UCSD-AML1 (cell line): ENCODE measurements around the gene GDF10.

Source experiments
- DNase-seq: peaks from one replicate; lab custom pipeline; 2025; ENCODE audit not compliant: unreplicated experiment; lab: John Stamatoyannopoulos, UW

GDF10 gene, protein sequence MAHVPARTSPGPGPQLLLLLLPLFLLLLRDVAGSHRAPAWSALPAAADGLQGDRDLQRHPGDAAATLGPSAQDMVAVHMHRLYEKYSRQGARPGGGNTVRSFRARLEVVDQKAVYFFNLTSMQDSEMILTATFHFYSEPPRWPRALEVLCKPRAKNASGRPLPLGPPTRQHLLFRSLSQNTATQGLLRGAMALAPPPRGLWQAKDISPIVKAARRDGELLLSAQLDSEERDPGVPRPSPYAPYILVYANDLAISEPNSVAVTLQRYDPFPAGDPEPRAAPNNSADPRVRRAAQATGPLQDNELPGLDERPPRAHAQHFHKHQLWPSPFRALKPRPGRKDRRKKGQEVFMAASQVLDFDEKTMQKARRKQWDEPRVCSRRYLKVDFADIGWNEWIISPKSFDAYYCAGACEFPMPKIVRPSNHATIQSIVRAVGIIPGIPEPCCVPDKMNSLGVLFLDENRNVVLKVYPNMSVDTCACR

DNA sequence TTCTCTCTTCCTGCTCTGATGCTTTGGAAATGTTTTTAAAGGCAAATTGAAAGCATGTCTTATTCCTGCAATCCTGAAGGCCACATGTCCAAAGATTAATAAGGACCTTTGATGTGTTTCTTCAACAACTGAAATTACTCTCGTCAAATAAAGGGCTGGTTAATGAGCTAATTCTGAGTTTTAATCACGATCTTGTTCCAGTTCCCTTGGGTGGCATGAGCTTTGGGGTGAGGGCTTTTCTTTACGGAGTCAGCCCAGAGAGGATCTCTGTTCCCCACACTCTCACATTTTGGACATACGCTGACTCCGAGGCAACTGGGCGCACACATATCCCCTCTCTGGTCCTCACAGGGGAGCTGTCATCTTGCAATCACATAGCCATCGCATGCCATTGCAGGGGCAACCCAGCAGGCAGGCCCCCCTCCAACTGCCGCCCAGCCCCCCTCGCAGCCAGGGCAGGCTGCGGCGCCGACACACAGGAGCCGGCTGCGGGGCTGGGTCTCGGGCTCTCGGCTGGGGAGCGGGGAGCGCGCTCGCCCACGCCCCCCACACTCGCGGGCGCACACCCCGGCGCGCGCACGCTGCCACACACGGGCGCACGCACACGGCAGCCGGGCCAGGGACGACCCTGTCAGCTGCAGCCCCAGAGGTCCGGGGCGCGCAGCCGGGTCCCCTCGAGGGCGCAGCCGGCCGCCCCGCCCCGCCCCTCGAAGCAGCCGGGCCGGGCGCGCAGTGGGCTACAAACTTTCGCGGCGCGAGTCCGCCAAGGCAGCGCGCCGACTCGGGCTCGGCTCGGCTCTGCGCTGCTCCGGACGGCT is at the start of gene GDF10:
TSS of gene GDF10 (plus strand) at position 587 of the 818 bp plus-strand sequence. CDS start 455 bp downstream, outside the sequence.
- no peak for DNase-seq

DNA sequence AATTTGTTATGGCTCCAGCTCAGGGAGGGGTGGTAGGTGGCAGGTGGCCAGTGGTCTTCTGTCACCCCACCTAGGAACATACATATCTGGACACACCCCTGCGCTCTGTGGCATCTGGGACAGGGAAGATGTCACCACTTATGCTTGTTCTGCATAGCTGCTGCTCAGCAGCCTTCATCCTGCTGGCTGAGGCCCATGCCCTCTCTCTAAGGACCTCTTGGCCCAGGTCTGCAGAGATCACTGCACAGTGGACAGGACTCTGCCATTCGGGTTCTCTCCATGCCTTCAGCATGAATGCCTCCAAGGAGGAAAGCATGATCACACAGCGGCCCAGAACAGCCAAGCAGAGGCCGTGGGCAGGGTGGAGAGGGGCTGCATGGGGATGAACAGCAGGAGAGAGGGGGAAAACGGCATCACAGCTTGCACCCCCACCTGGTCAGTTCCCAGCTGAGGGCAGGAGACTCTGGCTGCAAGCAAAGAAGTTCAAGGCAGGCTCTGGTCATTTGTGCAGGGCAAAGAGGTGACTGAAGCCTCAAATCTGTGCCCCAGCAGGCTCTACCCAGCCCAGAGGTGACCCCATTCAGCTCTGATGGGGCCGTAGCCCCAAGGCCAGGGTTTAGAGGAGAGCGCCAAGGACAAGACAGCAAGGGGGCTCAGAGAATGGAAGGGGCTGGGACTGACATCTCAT is 47.8 kb upstream of the GDF10 start:
- DNase-seq, result no peak

DNA sequence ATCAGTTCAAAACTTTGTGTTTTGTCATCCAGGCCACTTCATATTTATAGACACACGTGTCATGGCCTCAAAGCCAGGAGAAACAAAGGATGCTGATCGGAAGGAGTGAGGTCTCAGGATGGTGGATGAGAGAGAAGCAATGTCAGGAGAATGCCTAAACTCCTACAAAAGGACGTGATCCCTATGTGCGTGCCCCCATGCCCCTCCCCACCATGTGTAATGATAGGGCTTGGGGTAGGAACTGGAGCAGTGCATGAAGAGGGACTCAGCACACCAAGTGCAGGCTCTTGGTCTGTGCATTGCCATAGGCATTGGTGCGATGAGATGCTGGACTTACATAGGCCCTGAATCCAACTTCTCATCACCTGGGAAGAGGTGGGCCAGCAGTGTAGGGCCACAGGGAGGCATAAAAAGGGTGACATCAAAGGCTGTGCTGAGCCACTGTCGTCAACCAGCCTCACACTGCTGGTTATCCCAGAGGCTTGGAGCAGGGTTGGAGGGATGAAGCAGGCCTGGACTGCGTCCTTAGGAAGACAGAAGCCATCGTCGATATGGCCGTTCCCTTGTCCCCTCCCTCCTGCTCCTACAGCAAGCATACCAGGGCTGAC is 46.9 kb upstream of the GDF10 start:
- DNase-seq, result no peak

DNA sequence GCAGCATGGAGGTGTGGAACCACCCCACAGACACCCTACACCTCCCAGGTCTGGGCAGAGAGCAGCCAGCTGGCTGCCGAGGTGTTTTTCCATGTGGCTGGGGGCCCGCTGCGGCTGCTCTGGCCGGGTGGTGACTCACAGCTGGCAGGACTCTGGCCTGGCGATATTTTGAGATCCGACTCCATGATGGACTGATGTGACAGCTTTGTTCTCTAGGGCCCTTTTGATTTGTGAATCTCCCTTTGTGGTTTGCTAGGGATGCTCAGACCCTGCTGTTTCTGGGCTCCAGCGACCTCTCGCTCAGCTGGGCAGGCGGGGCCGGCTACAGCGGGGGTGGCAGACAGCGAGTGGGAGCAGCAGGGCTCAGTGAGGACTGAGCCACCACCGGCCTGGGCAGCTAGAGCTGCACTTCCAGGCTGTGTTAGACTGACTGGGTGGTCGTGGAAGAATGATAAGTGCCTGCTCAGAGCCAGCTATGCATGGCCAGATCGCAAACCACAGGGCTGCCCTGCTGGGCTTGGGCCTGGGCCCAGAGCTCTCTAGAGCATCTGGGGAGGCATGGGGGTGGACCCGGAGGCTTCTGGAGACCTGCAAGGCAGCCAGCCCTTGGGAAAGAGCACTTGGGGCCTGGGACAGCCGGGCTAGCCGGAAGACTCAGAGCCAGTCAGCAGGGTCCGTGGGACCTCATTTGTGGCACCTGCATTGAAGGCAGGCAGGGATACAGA is 46.2 kb upstream of the GDF10 start:
- DNase-seq, result no peak

DNA sequence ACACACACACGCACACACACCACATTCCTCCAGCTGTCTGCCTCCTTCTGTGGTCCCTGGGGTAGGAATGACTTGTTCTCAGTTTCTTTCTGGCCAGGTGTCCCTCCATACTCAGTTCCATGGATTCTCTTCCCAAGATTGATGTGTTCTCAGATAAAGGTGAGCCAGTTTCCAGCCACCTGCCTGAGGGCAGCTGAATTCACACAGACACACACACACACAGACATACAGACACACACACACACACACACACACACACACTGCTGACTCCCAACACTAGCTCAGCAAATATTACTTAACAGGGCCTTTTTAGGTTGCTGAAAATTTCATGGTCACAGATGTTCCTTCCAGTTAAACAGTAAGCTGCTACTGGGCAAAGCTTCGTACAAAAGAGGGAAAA is 45.4 kb upstream of the GDF10 start:
- no peak for DNase-seq

DNA sequence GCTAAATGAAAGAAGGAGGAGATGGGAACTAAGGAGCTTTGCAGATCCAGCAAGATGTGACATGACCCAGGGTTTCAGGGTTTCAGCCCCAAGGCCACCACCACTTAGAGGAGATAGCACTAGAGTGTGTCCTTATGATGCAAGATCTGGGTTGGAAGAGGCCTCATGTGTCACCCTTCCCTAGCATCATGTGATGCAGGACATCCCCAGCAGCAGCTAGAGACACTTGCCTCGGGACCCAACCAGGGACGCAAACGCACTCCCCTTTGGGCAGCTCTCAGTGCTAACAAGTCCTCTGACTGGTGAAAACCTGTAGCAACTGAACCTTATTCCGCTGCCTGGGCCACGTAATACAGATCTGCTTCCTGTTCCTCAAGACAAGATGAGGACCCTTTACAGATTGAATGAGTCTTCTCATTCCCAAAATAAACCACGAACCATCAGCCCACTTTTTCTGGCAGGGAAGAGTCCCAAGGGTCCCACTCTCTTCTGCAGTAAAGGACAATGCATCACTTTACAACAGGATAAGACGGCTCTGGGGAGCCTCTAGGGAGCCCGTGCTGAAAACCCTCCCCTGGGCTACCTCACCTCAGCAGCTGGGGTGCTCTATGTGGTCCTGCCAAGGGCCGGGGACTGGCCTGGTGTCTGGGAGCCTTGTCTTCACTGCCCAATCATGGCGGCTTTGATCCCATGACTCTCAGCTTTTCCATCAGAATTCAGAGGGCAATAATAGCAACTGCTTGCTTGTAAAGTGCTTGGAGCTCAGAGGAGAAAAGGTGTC is 44.8 kb upstream of the GDF10 start:
- no peak for DNase-seq

DNA sequence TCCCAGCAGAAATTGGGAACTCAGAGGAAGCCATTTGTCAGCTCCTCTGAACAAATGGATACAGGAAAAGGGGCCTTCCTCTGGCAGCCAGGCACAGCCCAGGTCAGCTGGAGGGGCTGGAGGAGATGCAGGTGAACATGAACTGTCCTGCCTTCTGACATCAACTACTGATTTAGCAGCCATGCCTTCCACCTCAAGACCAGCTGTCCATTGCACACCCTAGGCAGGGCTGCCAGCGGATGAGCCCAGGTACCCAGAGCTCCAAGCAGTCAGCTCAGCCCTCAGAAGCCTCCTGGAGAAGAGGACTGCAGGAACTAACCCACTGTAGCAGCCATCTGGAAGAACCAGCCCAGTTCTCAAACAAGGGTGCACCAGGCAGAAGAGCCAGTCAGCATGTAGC is 44.1 kb upstream of the GDF10 start:
- no peak for DNase-seq

DNA sequence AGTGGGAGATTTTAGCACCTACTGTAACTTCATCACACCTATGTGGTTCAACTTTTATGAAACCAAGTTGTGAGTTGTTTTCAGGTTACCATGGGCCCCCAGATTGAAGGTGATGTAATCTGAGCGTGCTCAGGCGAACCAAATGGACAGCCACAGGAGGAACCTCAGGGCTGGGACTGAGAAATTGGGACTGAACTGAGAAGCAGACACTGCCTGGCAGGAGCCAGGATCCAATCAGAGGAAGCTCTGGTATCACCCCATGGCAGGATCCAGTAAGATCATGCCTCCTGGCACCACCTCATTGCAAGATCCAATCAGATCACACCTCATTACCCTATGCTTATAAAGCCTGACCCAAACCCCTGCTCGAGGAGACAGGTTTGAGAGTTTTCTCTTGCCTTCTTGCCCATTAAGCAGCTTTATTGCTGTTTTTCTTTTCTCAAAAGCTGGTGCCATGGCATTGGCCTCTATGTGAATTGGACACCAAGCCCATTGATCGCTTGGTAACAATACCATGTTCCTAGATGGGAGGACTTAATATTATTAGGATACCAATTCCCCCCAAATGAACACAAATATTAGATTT is 43.2 kb upstream of the GDF10 start:
- DNase-seq, result no peak

DNA sequence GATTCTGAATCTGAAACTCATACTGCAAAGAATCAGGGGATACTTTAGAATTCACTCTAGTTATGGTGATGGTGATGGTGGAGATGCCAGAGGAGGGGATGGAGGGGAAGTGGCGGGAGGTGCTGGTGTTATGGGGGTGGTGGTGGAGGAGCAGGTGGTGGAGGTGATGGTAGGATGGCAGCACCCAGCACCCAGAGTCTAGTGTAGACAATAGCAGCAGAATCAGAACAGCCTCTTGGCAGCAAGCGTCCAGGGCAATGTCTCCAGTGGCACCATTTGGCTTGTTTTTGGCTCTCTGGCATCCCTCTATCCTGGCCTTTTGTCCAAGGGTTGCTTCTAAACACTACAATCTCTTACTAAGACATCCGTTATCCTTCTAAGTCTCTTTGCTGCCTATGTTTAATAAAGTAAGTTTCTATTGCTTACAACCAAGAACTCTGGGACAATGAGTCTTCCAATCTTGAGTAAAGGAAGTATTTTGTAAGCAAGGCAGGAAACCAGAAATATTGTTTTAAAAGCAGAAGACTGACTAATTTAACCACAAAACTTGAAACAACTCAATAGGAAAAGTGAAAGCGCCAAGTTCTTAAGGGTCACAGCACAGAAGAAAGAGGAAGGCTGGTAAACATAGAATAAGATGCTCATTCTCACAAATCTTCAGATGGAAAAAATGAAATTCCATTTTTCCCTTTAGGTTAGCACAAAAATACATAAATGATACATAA is 42.4 kb upstream of the GDF10 start:
- DNase-seq, result no peak

DNA sequence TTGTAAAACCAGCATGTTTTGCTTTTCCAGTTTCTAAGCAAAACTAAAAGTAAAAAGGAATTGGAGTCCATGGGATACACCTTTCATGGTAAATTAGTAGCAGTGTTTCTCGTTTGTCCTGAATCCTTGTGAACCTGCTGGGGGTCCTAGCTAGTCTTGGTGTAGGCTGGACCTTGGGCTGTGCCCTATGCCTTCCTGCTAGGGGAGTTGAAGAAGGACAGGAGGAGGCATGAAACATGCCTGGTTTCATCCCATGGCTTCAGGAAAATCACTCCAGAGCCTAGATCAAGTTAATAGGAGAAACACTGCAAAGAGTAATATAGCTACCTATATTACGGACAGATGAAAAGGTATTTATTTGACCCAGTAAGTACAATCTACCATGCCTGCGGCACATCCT is 41.1 kb upstream of the GDF10 start:
- no peak for DNase-seq

DNA sequence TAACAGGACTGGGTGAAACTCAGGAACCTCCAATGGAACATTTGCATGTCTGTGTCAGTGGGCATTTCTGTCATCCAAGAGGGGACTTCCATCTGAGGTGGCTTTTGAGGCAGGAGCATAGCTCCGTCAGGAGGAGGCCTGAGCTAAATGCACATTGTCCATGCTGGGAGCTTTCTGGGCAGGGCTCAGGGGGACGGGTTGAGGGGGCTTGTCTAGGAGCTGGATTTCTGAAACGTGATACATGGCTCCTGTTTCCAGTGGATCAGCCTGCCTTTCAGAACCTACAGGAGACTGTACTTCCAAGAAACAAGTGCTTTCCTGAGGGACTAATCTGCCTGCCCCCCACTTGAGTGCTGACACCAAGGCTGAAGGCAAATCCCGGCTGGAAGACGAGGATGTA is 40.5 kb upstream of the GDF10 start:
- no peak for DNase-seq

DNA sequence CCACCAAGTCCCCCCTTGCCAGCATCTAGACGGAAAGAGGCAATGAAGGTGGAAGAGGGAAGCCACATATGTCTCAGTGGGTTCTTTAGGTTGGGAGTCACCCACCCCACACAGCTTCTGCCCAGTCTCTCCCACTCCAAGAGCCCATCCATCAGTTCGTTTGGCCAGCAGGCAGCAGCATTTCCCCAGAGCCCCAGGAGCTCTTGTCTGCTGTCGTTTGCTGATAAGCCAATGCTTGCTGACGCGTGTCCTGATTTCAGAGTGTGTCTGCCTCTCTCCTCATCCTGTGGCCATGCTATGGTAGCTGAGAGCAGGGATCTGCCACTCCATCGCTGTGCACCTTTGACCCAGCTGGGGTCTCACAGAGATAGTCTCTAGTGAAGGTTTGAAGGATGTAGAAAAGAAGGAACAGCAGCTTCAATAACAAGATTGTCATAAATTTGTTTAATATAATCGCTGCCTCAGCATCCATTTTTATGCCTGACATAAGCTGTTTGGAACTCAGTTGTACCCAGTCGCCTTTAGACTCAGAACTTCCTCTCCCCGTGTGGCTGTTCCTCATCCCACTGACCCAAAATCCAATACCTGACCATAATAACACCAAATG is 39.4 kb upstream of the GDF10 start:
- no peak for DNase-seq

DNA sequence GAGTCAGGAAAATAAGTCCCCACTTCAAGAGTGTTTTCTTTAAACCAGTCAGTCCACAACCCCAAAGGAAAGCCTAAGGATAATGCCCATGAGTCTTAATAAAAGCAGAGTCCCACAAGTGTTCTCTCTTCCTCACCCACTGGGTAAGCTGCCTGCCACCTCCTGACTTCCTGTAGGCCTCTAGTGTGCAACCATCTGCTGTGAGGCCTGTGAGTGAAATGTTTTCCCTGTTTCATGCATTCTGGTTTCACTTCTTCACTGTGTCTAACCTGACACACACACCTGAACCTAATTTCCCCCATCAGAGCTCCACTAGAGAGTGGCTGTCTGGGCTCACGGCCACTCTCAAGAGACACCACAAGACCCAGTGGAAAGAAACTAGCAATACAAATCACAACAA is 38.9 kb upstream of the GDF10 start:
- no peak for DNase-seq

DNA sequence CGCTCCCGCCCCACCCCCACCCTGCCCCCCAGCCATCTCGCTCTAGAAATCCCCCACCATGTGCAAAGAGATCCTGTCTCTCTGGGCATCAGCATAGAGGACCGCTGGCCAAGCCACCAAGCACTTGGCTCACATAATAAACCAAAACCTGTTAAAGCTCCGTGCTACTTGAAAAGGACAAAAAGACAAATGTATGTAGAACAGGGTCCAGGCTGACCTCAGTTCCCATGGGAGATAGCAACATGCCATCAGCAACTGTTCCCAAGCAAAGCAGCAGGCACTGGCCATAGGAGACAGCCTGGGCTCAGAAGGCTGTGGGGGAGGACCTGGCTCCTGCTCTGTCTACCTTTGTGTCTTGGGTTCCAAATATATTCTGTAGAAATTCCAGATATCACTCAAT is 38.4 kb upstream of the GDF10 start:
- no peak for DNase-seq

DNA sequence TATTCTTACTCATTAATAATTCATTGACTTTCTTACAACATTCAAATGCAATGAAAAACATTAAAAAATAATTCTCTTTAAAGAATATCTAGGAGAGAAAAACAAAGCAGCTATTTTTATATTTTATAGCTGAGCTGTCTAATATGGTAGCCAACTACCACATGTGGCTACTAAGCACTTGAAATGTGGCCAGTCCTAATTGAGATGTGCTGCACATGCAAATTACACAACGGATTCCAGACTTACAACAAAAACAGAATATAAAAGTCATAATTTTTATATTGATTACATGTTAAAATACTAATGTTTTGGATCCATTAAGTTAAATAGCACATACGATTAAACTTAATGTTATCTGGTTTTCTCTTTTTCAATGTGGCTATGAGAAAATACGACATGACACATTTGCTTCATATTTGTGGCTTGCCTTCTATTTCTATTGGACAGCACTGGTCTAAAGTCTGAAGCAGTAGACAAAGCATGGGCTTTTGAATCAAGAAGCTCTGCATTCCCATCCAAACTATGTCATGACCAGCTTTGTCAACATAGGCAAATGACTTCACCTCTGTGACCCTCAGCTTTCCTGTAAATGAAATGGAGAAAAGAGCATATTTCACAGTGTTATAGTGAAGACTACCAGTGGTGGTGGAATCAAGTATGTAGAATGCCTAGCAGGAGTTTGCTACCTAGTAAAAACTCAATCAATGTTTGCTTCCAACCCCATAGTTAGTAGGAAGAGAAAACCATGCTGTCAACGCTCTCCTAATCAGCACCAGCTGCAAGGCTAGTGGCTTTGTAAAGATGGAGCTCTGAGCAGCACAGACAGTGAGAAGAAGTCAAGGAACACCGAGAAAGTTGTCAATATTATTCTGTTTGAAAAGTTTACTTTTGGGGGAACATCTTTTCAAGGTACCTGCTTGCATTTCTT is 37.1 kb upstream of the GDF10 start:
- DNase-seq, result no peak

DNA sequence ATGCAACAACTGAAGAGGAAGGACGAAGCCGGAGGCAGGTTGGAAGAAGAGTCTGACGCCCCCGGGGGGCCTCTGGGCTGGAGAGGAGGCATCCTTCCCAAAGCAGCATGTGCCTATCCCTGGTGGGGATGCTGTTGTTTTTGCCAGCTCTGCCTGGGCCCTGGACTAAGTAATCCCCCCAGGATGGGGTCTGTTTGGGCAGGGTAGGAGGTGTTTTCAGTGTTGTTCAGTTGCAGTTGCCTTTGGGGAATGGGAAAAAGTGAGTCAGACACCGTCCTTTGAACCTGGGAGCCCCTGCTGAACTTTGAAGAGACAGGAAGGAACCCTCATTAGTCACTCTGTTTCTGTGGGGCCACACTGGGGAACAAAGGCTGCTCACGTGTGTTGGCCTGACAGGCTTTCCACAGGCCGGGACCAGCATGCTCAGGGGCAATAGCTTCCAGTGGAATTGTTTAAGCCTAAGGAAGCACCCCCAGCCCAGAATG is 35.2 kb upstream of the GDF10 start:
- no peak for DNase-seq

DNA sequence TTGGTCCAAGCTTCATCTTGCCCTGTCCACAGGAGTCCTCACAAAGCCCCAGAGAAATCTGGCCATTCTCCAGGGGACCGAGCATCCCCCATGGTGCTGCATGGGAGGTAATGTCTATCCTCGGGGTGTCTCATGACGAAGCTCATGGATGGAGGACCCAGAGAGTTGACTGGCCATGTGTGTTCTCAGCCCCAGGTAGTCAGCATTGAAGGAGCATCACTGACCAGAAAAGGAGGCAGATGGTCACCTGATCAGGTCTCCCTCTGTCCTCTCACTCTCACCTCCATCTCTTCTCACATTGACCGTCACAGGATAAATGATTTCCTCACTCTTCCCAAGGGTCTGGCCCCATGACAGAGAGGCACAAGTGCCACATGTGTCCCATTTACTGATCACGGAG is 33.4 kb upstream of the GDF10 start:
- DNase-seq, result no peak
